Activated gamma-delta T cell (primary cell): ENCODE measurements around the gene ATF6.
"Not testable (repeated sequence)": the region's sequence is repeated elsewhere in the genome, so short reads cannot be mapped to it uniquely, and the experiment has no call there.

Experiments used
- DNase-seq: peaks from one replicate; lab custom pipeline; 2025; lab: John Stamatoyannopoulos, UW

Gene ATF6

DNA sequence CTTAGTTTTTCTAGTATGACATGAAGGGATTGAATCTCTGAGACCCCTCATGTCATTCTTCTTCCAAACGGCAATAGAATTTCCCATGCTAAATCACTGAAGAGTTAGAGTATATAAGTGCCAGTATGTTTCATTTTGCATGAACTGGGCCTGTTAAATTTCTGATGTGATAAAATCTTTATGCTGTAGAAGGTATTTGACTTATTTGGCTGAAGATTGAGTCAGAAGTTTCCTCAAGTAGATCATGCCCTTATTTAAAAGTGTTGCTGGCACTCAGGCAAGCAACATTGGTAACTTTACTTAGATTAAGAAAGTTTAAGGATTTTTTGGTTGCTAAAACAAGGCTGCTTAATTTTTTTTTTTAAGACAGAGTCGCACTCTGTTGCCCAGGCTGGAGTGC is 13.3 kb downstream of the ATF6 start:
- DNase-seq: no peak

DNA sequence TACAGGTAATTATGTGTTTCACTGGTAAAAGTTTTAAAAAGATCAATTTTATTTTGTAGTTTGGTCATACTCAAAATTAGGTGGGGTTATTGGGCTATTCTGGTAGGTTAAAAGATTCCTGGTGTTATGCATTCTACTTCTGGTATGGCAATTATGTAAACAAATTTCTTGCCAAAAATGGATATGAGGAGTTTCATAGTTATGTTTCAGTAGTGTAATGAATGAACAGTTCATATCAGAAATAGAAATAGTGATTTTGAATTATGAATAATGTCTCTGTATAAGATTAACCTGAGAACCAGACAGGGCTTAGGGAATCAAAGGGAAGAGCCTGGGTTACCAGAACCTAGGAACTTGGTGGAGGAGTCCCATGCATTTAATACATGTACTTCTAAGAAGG is 15.9 kb downstream of the ATF6 start:
- no peak for DNase-seq

DNA sequence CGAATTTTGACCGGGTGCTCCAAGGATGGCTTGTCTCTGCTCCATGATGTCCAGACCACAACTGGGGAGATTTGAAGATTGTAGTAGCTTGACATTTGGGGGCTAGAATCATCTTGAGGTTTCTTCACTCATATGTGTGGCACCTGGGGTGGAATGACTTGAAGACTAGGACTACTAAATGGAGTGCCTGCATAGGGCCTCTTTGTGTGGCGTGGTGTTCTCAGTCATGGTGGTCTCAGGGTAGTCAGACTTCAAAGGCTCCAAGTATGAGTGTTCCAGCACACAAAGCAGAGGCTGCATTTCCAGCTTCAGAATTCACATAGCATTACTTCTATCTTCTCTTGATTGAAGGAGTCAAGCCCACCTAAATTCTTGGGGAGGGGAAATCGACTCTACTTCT is 16.8 kb downstream of the ATF6 start:
- DNase-seq: no peak

GRCh38 chr1:161784968-161785367 is 18.8 kb downstream of the ATF6 start:
- DNase-seq: no peak

GRCh38 chr1:161787355-161787754 is 21.2 kb downstream of the ATF6 start:
- no peak for DNase-seq

DNA sequence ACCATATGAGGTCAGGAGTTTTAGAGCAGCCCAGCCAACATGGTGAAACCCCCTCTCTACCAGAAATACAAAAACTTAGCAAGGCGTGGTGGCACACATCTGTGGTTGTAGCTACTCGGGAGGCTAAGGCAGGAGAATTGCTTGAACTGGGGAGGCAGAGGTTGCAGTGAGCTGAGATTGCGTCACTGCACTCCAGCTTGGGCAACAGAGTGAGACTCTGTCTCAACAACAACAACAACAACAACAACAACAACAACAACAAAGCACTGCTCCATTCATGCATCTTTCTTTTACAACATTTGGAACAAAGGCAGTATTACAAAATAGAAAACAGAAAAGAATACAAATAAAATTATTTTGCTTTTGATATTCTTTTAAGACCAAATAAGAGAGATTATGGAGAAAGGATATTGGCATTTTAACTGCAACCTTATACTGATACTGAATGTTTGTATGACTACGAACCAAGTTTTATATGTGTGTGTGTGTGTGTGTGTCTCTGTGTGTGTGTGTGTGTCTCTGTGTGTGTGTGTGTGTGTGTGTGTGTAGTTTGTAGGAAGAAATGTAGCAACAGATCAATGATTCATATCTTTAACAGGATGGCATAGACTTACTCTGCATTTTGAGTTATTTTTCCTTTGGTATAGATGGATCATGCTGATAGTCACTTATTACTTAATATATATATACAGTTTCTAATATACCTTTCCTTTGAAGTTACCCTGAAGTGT is 24.6 kb downstream of the ATF6 start:
- no peak for DNase-seq

- no peak for DNase-seq
These were observed 26.0 kb downstream of the ATF6 start for GRCh38 chr1:161791904-161792655.

DNA sequence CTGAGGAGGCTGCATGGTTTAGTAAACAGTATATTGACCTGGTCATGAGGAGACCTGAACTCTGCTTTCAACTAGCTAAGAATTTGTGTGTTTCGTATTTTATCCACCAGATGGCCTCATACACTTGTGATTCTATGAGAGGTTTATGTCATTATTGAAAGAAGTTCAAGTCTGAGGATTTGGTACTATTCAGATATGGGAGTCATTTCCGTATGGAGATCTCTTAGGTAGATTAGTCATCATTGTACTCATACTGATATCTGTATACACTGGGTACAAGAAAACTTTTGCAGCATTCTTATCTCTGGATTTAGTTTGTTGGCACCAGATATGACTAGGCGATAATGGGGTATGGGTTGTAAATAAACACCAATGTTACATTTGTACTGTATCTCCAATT is 26.6 kb downstream of the ATF6 start:
- DNase-seq: no peak

- DNase-seq: no peak
These were observed 33.7 kb downstream of the ATF6 start for GRCh38 chr1:161799792-161800191.

- no peak for DNase-seq
These were observed 35.8 kb downstream of the ATF6 start for GRCh38 chr1:161801955-161802354.

- DNase-seq: no peak
These were observed 37.1 kb downstream of the ATF6 start for GRCh38 chr1:161803181-161803580.

- no peak for DNase-seq
These were observed 39.5 kb downstream of the ATF6 start for GRCh38 chr1:161805399-161806197.

- DNase-seq: not testable (repeated sequence)
These were observed 43.1 kb downstream of the ATF6 start for GRCh38 chr1:161809202-161809601.

- not testable (repeated sequence) for DNase-seq
These were observed 43.5 kb downstream of the ATF6 start for GRCh38 chr1:161809656-161810055.

- DNase-seq: no peak
These were observed 44.7 kb downstream of the ATF6 start for GRCh38 chr1:161810780-161811179.

GRCh38 chr1:161816201-161816600 is 50.1 kb downstream of the ATF6 start:
- no peak for DNase-seq

GRCh38 chr1:161817176-161817730 is 51.1 kb downstream of the ATF6 start:
- DNase-seq: no peak

DNA sequence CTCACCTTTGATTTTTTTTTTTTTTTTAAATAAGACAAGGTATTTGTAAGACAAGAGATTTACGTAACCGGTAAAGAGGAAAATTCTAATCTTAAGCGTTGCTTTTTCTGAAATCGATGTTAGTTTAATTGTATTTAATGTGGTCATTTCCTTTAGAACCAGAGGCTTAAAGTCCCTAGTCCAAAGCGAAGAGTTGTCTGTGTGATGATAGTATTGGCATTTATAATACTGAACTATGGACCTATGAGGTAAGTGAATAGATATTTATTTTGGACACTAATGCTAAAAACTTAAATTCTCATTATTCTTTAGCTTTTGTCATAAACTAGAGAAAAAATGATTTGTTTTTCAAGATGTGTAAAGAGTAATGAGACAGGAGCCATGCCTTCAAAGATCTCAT is 54.8 kb downstream of the ATF6 start:
- DNase-seq: no peak

GRCh38 chr1:161824618-161825017 is 58.5 kb downstream of the ATF6 start:
- DNase-seq: no peak

GRCh38 chr1:161825831-161826230 is 59.7 kb downstream of the ATF6 start:
- no peak for DNase-seq

DNA sequence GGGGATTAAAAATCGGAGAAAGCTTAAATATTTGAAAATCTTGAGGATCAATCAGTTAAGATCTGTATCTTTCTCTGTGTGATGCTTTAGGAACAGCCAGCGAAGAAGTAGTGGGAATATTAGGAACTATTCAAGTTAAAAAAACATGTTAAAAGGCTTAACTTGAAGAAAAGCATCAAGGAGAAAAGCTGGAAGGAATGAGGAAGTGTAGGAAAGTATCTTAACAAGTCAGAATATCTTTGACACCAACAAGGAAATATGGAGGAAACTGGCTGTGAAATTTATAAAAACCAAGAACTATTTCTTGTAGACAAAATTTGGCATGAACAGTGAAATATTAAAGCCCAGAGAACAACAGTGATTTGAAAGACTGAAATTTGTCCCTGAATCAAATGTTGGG is 60.4 kb downstream of the ATF6 start:
- DNase-seq: no peak

GRCh38 chr1:161827786-161828185 is 61.7 kb downstream of the ATF6 start:
- DNase-seq: no peak
